Pancreas (tissue), 10 donors: ENCODE measurements around the gene HIC1. TPM values are rescaled to one million over a fixed set of nuclear protein-coding genes. Genes with fewer than 3 reads are reported as not detected.

Experiments
- ATAC-seq, 4 donors: fragments of 200-7000 bp; cut with Tn5 transposase; one replicate each; pipeline versions ENCODE4 v1.8.0 to v1.9.1; 2020; ENCODE audit warnings: mild to moderate bottlenecking in 4 of 4, moderate library complexity in 4 of 4
- DNase-seq, 6 donors: peaks; one replicate each; pipeline ENCODE4 v3.0.0-alpha.2; 2020
- FAIRE-seq: peaks from 2 replicates; lab custom pipeline; 2012; peaks lifted over from hg19 to GRCh38; lab: Jason Lieb, UNC
- H3K27ac ChIP-seq, 4 donors: fragments of 200-600 bp; sonication (generic); 1 replicate in 3 of 4; 2 replicates in 1 of 4; pipeline versions ENCODE4 v1.5.0 to v1.8.0; 2020
- H3K27me3 ChIP-seq, 4 donors: fragments of 200-600 bp; one replicate each; pipeline ENCODE4 v1.8.0; 2021
- H3K36me3 ChIP-seq, 3 donors: fragments of 200-600 bp; sonication (generic) in 1 of 3; one replicate each; pipeline versions ENCODE4 v1.5.0 to v1.8.0; 2020 to 2021
- H3K4me1 ChIP-seq, 3 donors: fragments of 200-600 bp; one replicate each; pipeline ENCODE4 v1.8.0; 2021
- H3K4me3 ChIP-seq, 4 donors: fragments of 200-600 bp; sonication (generic) in 2 of 4; one replicate each; pipeline versions ENCODE4 v1.5.0 to v1.8.0; 2020 to 2021
- H3K9me3 ChIP-seq, 4 donors: fragments of 200-600 bp; one replicate each; pipeline ENCODE4 v1.8.0; 2021
- WGBS, 2 donors: extraction: QIAGEN DNeasy Blood & Tissue Kit; methylation state at CpG; one replicate each; pipeline ENCODE4 v1.1.7; 2013; 5-methylcytosine and 5-hydroxymethylcytosine counted together
- intact Hi-C, 3 donors: fragments of 100-400 bp; cut with DNase I; formaldehyde crosslinking; loops; one replicate each; pipeline versions ENCODE4 v1.11.1 to v1.14.2; 2022
- polyA plus RNA-seq, 2 donors: library from polyadenylated mRNA; stranded (reverse); fragments of 200-250 nt; gene quantifications; one replicate each; pipeline ENCODE4 v1.2.3, GENCODE V29; 2013
- total RNA-seq, 6 donors: library from RNA; stranded (reverse); fragmentation: NEBNext Ultra II Directional in 4 of 6; extraction: Animal tissue kit (Norgen Biotek cat#: 25700) in 4 of 6; gene quantifications; one replicate each; pipeline versions ENCODE4 v1.2.1 to v1.2.4, GENCODE V29; 2021 to 2023
- TF ChIP-seq, protein P1 (sequence below), 4 donors: fragments of 200-600 bp; sonication (generic) in 3 of 4; IDR thresholded peaks; one replicate each; pipeline versions ENCODE4 v1.5.0 to v1.8.0; 2021; ENCODE audit warnings: antibody characterized with exemption in 4 of 4
- donor health status: healthy with polysubstance abuse.
- donor health status: DM: no; HTN: no; CAD: no; lungs with moderate emphysema.
- donor health status: DM: no; HTN: no; CAD: no.
- donor health status: control.
- donor health status: control.
- donor health status: Bipolar disorder and iron deficiency.
- donor health status: DM: yes; HTN: yes; CAD: no.
- donor health status: DM: no; HTN: no; CAD: no.
- donor health status: DM: no; HTN: no; CAD: no.
- donor health status: DM: yes; HTN: yes; CAD: no.

HIC1 gene, protein sequence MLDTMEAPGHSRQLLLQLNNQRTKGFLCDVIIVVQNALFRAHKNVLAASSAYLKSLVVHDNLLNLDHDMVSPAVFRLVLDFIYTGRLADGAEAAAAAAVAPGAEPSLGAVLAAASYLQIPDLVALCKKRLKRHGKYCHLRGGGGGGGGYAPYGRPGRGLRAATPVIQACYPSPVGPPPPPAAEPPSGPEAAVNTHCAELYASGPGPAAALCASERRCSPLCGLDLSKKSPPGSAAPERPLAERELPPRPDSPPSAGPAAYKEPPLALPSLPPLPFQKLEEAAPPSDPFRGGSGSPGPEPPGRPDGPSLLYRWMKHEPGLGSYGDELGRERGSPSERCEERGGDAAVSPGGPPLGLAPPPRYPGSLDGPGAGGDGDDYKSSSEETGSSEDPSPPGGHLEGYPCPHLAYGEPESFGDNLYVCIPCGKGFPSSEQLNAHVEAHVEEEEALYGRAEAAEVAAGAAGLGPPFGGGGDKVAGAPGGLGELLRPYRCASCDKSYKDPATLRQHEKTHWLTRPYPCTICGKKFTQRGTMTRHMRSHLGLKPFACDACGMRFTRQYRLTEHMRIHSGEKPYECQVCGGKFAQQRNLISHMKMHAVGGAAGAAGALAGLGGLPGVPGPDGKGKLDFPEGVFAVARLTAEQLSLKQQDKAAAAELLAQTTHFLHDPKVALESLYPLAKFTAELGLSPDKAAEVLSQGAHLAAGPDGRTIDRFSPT
- total RNA-seq (10 to 100 TPM in 2 of 6 donors, 1 to 10 TPM in 4; 1.0 to 15.8 (median 3.8) TPM), polyA plus RNA-seq (1 to 10 TPM; 1.8 to 3.7 TPM)

- peak within 1 kb of the TSS; percentile 23 to 59 (median 34) for H3K4me3 ChIP-seq
- TF ChIP-seq, protein P1, sequence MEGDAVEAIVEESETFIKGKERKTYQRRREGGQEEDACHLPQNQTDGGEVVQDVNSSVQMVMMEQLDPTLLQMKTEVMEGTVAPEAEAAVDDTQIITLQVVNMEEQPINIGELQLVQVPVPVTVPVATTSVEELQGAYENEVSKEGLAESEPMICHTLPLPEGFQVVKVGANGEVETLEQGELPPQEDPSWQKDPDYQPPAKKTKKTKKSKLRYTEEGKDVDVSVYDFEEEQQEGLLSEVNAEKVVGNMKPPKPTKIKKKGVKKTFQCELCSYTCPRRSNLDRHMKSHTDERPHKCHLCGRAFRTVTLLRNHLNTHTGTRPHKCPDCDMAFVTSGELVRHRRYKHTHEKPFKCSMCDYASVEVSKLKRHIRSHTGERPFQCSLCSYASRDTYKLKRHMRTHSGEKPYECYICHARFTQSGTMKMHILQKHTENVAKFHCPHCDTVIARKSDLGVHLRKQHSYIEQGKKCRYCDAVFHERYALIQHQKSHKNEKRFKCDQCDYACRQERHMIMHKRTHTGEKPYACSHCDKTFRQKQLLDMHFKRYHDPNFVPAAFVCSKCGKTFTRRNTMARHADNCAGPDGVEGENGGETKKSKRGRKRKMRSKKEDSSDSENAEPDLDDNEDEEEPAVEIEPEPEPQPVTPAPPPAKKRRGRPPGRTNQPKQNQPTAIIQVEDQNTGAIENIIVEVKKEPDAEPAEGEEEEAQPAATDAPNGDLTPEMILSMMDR (IDR thresholded peaks at IDR 0.05), result peak; percentile 92 to 98 (median 96)
- no peak for FAIRE-seq
- intact Hi-C loops, result loop anchor here in 2 of 3 donors (2.0 to 5.0 kb wide), 2 partner anchors 190 to 193 kb away; no protein-coding TSS in a partner anchor
- DNase-seq, result peak; percentile 51 to 93 (median 78)
- no peaks in the 10 kb centered on the region for H3K9me3 ChIP-seq
- H3K27ac ChIP-seq, result peak within 1 kb of the TSS in 2 of 4 donors; percentile 30 to 55
- ATAC-seq, result peak; percentile 66 to 75 (median 69)
- WGBS, 2 donors, result 1 to 2% methylated on average over 37 to 72 of the region's 72 CpGs
- peaks cover 0 to 8% (median 3%) of the 10 kb centered on the region in 3 donors for H3K4me1 ChIP-seq
- H3K27me3 ChIP-seq, result peaks cover 0 to 3% (median 0%) of the 10 kb centered on the region in 4 donors
- H3K36me3 ChIP-seq, result no peaks in the 10 kb centered on the region
Observed at GRCh38 chr17:2054512-2055291, at the start of gene HIC1. Gene HIC1, plus strand, starts transcription at chr17:2055103. Its CDS starts 1,588 bp downstream, at chr17:2056691.

DNA sequence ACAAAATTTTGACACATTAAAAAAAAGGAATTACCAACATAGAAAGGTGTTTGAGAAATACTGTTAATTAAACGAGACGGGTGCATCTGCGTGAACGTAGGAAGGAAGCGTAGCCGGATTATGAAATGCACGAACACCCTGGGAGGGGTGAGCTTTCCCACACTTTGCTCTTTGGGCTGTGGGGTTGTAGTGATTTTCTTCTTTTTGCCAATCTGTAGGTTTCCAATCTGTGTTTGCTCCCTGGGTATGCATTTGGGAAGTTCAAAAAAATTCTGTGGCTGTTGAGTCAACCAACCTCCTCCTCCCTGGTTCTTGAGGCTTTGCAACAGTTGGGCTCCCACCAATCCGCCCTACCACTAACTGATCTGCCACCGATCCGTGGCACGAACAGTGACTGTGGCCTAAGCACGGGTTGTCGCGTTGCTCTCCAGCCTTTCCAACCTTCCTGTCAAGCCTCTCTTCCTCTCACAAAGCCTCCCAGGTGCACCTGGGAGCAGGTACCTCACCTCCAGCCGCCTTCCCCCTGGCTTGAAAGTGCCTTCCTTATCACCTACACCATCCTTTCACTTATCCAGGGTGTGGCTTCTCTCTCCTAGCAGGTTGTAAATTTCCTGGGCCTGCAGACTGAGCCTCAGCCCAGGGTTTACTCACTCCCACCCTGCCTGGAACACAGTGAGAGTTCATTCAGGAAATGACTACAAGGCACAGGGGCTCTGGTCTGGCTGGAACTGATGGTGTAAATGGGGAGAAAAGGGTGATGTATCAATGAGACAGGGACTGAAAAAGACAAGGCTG is 46.4 kb upstream of the HIC1 start:
- TF ChIP-seq, protein P1 (IDR thresholded peaks at IDR 0.05), result no peak
- Histone ChIP-seq H3K9me3 (no peaks in the 10 kb centered on the region), H3K27ac (no peak overlapping the region), H3K4me1 (peaks cover 9 to 13% (median 9%) of the 10 kb centered on the region in 3 donors), H3K27me3 (no peaks in the 10 kb centered on the region), H3K4me3 (no peak overlapping the region), H3K36me3 (no peaks in the 10 kb centered on the region)
- DNase-seq, result no peak
- FAIRE-seq, result no peak
- intact Hi-C loops, result no loop called here
- ATAC-seq, result no peak
- 89 to 90% methylated on average over 15 of the region's 15 CpGs for WGBS, 2 donors

DNA sequence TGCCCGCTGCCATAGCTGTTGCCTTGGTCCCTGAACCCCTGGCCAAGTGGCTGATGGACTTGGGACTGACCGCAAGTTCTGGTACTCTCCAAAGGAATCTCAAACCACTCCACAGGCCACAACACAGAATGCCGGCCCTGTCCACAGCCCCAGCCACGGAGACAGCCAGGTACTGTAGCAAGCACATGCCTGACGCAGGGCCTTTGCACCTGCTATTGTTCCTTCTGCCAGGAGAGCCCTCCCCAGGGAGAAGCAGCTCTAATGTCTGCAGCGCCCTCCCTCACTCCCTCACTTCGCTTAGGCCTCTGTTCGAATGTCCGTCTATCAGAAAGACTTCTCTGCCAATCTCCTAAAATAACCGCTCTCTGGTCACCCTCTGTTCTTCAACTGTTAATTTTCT is 45.2 kb upstream of the HIC1 start:
- peaks cover 9 to 13% (median 9%) of the 10 kb centered on the region in 3 donors for H3K4me1 ChIP-seq
- H3K36me3 ChIP-seq, result no peaks in the 10 kb centered on the region
- intact Hi-C loops, result no loop called here
- 96 to 97% methylated on average over 10 of the region's 10 CpGs for WGBS, 2 donors
- H3K27me3 ChIP-seq, result no peaks in the 10 kb centered on the region
- FAIRE-seq, result no peak
- H3K27ac ChIP-seq, result no peak overlapping the region
- TF ChIP-seq, protein P1 (IDR thresholded peaks at IDR 0.05), result no peak
- no peaks in the 10 kb centered on the region for H3K9me3 ChIP-seq
- DNase-seq, result no peak
- no peak for ATAC-seq
- H3K4me3 ChIP-seq, result no peak overlapping the region
